GM18507 (cell line): ENCODE results near the gene ARHGEF6.
A peak's percentile ranks its signal among the peaks of the same experiment; 100 is the strongest.
"Not testable (repeated sequence)": the region's sequence is repeated elsewhere in the genome, so short reads cannot be mapped to it uniquely, and the experiment has no call there.

ENCODE experiments used
- DNase-seq: peaks from one replicate; pipeline ENCODE4 v3.0.0; 2011; ENCODE audit warnings: low read depth; ENCODE audit not compliant: insufficient read length; ENCODE audit errors: extremely low spot score
- FAIRE-seq: peaks from 2 replicates; lab custom pipeline; 2011; peaks lifted over from hg19 to GRCh38; lab: Jason Lieb, UNC

Gene ARHGEF6

GRCh38 chrX:136784231-136784630 lies 3.5 kb upstream of the ARHGEF6 start:
- DNase-seq = no peak
- no peak for FAIRE-seq

GRCh38 chrX:136783159-136783558 lies 2.4 kb upstream of the ARHGEF6 start:
- FAIRE-seq (no peak), DNase-seq (no peak)

- no peak for DNase-seq
- no peak for FAIRE-seq
Measured at GRCh38 chrX:136781180-136781797, 557 bp upstream of the ARHGEF6 start.

- no peak for DNase-seq
- no peak for FAIRE-seq
Measured at GRCh38 chrX:136780241-136780640, 491 bp downstream of the ARHGEF6 start.

- peak; percentile 94 for FAIRE-seq
- DNase-seq = no peak
Measured at GRCh38 chrX:136779346-136779781, 1.4 kb downstream of the ARHGEF6 start.

GRCh38 chrX:136778916-136779315 lies 1.8 kb downstream of the ARHGEF6 start:
- DNase-seq (no peak), FAIRE-seq (no peak)

- FAIRE-seq = no peak
- no peak for DNase-seq
Measured at GRCh38 chrX:136778020-136778419, 2.7 kb downstream of the ARHGEF6 start.

- no peak for DNase-seq
- no peak for FAIRE-seq
Measured at GRCh38 chrX:136773648-136774047, 7.1 kb downstream of the ARHGEF6 start.

GRCh38 chrX:136771869-136772268 lies 8.9 kb downstream of the ARHGEF6 start:
- DNase-seq = not testable (repeated sequence)
- FAIRE-seq = peak; percentile 18

- no peak for FAIRE-seq
- no peak for DNase-seq
Measured at GRCh38 chrX:136768469-136769084, 12.2 kb downstream of the ARHGEF6 start.

GRCh38 chrX:136767104-136767941 lies 13.4 kb downstream of the ARHGEF6 start:
- no peak for DNase-seq
- FAIRE-seq = peak; percentile 89

GRCh38 chrX:136766785-136767103 lies 14.0 kb downstream of the ARHGEF6 start:
- FAIRE-seq (peak; percentile 83), DNase-seq (no peak)

- no peak for DNase-seq
- FAIRE-seq = peak; percentile 51
Measured at GRCh38 chrX:136765821-136766356, 14.8 kb downstream of the ARHGEF6 start.

GRCh38 chrX:136764206-136764605 lies 16.5 kb downstream of the ARHGEF6 start:
- no peak for FAIRE-seq

GRCh38 chrX:136762820-136763452 lies 17.8 kb downstream of the ARHGEF6 start:
- peak; percentile 68 for FAIRE-seq
- DNase-seq = no peak

More at GRCh38 chrX:136764206-136764605, 16.5 kb downstream of the ARHGEF6 start:
- DNase-seq = no peak

GRCh38 chrX:136761421-136761820 lies 19.3 kb downstream of the ARHGEF6 start:
- FAIRE-seq (no peak), DNase-seq (no peak)

- no peak for DNase-seq
- FAIRE-seq = peak; percentile 98
Measured at GRCh38 chrX:136759968-136760367, 20.8 kb downstream of the ARHGEF6 start.

- DNase-seq (no peak), FAIRE-seq (no peak)
Measured at GRCh38 chrX:136755411-136755810, 25.3 kb downstream of the ARHGEF6 start.

- FAIRE-seq (no peak), DNase-seq (no peak)
Measured at GRCh38 chrX:136754651-136755050, 26.1 kb downstream of the ARHGEF6 start.

GRCh38 chrX:136752796-136753195 lies 27.9 kb downstream of the ARHGEF6 start:
- DNase-seq (no peak), FAIRE-seq (no peak)
